GM18858 (cell line): ENCODE data around the gene PDE7B.
"Not testable (repeated sequence)": the region's sequence is repeated elsewhere in the genome, so short reads cannot be mapped to it uniquely, and the experiment has no call there.

Experiments
- ATAC-seq: cut with Tn5 transposase; IDR thresholded peaks from one replicate; pipeline ENCODE4 v1.9.1; 2021; ENCODE audit not compliant: unreplicated experiment

Gene PDE7B

DNA sequence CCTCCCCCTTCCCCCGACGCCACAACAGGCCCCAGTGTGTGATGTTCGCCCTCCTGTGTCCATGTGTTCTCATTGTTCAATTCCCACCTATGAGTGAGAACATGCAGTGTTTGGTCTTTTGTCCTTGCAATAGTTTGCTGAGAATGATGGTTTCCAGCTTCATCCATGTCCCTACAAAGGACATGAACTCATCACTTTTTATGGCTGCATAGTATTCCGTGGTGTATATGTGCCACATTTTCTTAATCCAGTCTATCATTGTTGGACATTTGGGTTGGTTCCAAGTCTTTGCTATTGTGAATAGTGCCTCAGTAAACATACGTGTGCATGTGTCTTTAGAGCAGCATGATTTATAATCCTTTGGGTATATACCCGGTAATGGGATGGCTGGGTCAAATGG, 287.6 kb downstream of the PDE7B start:
- ATAC-seq = not testable (repeated sequence)

DNA sequence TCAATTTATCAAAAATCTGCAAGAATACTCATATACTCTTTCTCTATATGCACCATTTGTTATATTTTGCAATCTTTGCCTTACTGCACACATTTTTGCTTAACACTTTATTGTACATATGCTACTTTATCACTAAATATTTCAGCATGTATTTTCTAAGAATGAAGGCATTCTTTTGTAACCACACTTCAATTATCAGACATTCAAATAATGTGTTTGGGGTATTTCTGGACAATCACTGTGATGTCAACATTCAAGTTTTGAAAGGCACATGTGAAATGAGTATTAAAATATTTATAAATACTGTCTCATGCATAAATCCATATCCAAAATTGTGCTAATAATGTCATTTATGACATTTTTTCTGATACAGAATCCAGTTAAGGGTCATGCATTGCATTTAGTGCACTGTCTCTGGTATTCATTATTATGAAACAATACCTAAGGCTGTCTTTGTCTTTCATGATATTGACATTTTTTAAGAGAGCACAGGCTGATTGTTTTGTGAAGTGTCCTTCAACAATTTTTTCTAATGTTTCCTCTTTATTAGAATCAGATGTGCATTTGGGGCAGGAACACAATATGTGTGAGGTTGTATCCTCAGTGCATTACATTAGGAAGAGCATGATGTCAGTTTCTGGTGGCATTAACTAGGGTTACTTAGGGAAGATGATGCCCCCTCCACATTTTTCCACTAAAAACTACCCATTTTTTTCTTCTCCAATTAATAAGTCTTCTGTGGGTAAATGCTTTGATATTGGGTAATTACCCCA, 292.9 kb downstream of the PDE7B start:
- no peak for ATAC-seq

DNA sequence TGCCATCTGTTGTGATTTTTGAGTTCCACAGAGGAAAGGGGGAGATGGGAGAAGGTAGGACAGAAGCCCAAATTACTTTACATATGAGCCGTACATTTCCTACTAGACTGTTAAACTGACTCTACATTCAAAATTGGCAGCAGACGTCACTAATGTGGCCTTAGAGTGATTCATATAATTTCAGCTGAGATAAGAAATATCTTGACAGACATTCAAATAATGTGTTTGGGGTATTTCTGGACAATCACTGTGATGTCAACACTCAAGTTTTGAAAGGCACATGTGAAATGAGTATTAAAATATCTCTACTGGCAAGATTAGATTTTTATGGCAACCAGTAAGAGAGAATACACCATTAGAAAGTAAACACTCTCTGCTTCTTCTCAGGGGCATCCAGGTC, 294.6 kb downstream of the PDE7B start:
- ATAC-seq = no peak

DNA sequence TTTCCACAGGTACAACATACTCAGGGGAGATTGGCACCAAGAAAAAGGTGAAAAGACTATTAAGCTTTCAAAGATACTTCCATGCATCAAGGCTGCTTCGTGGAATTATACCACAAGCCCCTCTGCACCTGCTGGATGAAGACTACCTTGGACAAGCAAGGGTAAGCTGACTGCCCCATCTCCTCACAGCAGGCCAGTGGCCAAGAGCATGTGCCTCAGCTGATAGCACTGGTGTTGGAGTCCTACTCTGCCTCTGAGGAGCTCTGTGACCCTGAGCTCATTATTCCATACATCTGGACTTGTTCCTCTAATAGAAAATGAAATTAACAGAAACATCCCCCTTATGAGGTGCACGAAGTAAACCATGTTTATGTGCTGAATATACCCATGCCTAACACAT, 295.8 kb downstream of the PDE7B start:
- no peak for ATAC-seq

DNA sequence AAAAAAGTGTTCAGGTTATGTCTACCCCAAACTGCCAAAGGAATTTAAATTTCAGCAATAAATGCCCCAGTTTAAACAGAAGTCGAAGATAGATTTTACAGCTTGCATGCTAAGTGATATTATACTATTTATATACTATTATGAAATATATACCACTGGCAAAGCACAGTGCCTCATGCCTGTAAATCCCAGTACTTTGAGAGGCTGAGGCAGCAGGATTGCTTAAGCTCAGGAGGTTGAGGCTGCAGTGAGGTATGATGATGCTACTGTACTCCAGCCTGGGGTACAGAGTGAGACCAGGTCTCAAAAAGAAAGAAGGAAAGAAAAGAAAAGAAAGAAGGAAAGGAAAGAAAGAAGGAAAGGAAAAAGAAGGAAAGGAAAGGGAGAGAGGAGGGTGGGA, 296.6 kb downstream of the PDE7B start:
- no peak for ATAC-seq

DNA sequence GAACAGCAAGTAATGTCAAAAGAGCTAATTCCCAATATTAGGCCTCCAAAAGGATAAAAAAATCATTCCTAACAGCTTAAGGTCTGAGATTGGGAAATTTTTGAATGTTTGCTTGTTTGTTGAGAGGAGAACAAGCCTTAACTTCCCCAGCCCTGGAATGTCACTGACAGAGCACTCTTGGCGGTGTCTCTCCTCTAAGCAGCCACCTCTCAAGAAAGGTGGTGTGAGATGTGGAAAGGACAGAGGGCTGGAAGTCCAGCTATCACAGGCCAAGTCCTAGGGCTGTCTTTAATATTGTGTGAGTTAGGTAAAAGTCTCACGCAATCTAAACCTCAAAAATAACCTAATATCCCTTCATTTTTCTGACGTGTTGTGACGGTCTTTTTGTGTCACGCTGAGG, 297.0 kb downstream of the PDE7B start:
- ATAC-seq = no peak

DNA sequence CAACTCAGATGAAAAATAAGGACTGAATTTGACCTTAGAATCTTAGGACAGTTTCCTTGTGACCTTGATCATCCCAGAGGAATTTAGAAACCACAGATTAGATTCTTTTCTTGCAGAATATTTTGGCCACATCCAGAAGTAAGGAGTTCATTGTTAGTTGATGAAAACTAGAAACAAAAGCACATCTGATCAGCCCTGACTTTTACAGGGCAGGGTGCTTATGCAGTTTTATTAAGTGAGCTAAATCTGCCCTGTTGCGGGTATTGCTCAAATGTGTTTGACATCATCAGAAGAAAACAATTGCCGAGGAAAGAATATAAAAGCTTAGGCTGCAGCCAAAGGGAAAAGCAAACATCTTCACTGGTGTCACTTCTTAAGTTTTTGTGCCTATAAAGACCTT, 297.8 kb downstream of the PDE7B start:
- no peak for ATAC-seq

DNA sequence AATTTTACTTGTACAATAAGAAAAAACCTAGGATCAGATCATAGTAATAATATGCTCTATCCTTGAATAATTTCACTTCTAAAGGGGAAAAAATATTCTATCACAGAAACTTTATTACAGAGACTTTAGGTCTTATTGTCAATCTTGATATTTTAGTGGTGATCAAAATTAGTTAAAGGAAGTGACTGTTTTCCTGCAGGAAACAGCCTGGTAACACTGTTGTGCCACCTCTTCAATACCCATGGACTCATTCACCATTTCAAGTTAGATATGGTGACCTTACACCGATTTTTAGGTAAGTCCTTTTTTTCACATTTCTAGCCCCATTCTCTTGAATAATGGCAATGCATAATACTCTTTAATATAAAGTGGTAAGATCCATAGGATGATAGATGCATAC, 299.5 kb downstream of the PDE7B start:
- no peak for ATAC-seq

DNA sequence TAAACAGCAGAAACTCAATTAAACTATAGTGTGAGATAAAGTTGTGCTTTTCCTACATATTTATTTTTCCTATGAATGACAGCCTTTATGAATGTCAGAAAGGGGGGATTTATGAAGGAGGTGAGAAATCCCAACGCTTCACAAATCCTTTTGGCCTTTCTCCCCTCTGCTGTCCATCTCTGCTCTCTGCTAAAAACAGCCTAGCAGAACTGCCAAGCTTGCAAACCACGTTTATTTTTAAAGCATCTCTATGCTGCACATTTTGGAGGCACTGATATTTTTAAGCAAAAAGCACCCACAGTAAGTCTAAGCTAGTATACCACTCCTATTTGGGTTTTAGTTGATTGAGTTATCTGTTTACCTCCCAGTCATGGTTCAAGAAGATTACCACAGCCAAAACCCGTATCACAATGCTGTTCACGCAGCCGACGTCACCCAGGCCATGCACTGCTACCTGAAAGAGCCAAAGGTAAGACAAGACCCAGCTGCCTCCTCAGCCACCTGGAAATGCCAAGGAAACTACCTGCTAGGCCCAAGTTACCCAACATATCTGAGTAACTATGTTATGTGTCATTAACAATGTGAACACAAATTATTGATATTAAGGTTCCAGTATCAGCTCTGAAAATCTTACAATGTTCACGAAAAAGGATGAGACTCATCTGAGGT, 302.3 kb downstream of the PDE7B start:
- no peak for ATAC-seq

DNA sequence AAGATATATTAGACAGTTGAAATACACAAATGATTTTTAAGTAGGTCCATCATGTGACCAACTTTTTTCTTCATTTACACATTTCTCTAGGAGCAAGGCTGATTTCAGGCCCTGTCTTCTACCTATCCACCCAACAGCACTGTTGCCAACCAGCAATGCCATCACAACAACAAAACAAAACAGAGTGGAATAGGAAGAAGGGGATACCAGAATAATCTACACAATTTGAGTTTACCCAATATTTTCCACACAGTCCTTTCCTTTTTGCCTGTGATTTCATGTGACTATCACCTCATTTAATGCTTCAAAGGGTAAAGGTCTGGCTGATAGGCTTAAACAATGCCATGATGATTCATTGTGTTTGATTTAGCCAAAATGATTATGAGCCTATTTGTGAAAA, 303.7 kb downstream of the PDE7B start:
- ATAC-seq = no peak

DNA sequence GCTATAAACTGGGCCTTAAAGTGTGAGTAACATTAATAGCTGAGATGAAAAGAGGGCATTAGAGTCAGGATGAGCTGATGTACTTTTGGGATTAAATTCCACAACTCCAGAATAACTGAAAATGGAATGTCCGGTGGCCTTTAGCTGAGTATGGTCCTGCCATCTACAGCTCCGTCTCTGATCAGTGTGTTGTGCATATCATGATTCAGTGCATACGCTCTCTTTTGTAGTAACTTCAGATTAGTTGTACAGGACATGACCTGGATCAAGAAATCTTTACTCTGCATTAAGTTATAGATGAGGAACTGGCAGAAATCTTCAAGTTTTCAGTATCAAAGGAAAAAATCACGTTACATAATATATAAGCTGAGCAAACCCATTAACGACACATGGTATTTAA, 306.2 kb downstream of the PDE7B start:
- no peak for ATAC-seq

DNA sequence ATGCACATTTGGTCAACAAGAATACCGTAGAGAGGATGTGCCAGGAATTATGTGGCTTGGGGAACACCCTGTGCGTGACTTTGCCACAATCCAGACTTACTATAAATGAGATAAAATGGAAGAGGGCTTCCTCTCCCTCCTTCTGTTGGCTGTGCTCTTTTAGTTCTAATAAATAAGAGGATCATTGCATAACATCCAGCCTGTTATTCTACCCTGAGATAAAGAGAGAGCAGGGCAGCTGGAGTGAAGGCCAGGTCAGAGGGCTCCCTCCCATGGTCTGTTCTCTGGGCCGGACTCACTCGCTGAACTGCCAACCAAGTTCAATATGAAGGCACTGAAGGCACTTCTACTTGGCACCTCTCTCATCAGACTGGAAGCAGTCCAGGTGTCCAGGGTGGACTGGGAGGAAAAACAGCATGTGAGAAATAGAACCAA, 306.9 kb downstream of the PDE7B start:
- ATAC-seq = no peak

DNA sequence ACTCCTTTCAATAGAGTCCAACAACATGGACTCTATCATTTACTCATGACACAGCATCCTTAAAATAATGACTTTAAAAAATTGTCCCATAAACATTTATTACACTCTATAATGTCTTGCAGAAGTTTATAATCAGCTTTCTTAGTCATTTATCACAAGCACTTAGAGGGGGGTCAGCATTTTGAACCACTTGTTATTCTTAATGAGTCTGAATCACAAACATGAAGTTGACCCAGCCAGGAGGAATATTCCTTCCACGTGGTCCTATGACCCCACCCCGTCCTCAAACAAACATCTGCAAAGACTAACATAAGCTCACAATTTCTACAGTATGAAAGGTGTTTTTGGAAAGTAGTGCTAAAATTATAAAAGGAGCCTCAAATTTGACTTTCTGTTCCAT, 307.5 kb downstream of the PDE7B start:
- no peak for ATAC-seq

DNA sequence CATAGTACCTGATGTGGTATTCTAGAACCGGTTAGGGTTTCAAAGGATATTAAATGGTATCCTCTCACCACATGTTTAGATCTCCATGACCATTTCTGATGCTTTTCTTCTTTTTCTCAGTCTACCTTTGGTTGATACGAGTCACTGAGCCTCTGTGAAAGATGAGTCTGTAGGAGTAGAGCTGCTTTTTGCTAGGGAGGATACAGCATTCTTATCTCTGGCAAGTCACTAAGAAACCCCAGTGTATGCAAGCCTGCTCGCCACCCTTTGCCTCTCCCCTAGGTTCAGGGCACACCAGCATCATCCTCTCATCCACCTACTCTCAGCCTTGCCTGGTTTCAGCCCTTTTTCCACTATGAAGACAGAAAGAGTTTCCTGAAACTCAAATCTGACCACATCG, 308.7 kb downstream of the PDE7B start:
- ATAC-seq = no peak

DNA sequence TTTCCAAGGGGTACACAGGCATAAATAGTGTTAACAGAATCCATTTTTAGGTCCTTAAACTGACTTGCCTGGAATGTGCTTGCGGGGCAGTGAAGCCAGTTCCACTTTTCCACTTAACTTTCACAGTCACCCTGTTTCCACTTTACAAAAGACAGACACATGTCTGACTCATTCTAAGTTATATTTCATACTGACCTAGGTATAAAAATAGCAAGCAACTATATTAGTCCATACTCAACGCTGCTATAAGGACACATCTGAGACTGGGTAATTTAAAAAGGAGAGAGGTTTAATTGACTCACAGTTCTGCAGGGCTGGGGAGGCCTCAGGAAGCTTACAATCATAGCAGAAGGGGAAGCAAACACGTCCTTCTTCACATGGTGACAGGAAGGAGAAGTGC, 310.4 kb downstream of the PDE7B start:
- no peak for ATAC-seq

DNA sequence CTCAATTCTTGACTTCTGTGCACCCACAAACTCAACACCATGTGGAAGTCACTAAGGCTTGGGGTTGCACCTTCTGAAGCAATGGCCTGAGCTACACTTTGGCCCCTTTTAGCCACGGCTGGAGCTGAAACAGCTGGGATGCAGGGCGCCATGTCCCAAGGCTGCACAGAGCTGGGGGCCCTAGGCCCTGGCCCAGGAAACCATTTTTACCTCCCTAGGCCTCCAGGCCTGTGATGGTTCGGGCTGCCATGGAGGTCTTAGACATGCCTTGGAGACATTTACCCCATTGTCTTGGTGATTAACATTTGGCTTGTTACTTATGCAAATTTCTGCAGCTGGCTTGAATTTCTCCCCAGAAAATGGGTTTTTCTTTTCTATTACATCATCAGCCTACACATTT, 311.8 kb downstream of the PDE7B start:
- ATAC-seq = no peak

DNA sequence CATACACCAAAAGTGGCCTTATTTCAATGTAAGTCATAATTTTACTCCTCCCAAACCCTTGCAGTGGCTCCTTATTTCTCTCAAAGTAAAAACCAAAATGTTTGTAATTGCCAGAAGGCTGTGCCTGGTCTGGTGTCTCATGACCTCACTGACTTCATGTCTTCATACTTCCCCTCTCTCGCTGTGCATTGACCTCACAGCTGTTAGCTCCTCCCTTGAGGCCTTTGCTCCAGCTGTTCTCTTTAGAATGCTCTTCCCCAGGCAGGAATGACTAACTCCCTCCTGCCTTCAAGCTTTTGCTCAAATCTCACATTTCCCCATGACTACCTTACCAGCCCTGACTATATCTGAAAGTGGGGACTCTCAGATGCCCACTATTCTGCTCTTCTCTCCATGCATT, 315.3 kb downstream of the PDE7B start:
- ATAC-seq = no peak

DNA sequence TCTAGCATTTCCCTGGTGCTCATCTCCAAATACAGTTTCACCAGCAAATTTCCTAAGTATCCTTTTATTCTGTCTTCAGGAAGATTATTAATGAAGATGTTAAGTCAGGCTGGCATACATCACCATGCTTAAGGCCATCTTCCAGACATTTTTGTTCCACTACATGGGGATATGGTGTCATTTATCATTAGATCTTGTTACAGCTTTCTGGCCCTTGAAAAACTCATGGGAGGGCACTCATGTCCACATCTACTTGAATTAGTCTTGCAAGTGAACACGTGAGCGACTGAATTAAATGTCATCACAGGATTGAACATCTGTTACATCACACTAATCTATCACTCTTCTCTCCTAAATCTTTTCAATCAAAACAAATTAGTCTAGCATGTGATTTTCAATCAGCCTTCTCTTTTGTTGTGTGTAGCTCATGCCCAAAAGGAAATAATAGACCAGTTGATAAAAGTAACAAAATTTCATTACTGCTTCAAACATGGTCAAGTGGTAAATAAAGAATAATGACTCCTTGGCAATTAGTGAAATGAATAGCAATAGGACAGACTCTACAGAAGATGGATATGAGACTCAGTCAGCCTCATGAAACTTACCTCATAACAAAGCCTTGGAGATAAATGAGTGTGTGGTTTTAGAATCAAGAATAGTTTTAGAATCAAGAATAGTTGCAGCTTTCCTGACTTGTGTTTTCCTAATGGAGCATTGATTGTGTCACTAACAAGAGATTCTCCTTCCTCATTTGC, 318.1 kb downstream of the PDE7B start:
- no peak for ATAC-seq

DNA sequence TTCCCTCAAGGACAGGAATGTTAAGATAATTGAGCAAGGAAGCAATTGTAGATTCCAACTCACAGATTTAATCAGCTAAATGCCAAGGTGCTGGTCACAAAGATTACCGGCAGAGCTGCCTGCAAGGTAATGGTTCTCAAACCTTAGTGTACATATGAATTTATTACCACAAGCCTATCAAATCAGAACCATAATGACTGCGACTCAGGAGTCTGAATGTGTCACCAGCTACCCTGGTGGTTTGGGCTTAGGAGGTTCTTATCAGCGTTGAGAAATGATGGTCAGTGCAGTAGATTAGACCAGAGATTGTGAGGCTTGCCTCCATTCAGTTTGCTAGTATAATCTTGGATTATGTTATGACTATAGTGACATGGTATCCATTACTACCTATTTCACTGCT, 319.7 kb downstream of the PDE7B start:
- ATAC-seq = no peak

DNA sequence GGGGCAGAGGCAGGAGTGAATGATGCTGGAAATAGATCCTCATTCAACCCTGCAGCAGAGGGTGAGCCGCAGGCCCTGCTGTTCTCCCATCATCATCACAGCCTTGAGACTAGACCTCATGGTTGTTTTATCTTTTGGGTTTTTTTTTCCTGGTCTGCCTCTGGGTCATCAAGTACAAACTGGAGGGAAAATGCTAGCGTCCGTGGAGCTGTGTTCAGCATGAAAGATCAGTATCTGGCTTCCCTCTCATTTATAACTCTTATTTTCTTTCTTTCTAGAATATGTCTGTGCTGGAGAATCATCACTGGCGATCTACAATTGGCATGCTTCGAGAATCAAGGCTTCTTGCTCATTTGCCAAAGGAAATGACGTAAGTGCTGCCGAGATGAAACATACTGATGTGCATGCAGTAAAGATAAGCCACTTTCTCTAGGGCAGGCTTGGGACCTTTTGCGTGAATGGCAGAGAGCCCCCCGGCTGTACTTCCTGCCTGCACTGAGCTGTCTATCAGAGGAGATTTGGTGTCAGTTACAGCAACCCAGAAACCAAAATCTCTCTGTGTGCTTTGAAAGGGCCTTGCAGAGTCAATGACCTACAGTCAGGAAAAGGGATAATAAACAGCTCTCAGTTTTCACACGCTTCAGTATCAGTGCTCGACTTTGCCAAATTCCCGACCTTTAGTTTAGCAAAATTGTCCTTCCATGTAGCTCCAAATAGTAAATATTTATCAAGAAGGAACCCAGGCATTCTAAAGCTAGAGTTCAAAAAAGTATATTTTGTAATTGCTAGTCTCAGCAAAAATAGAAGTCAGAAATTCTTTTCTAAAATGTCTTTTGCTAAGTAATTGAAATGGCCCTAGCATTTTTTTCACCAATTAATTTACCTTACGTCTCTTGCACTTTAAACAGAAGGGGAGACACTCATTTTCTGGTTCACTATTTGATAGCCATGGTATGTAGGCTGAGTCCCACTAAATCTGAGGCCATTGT, 322.3 kb downstream of the PDE7B start:
- no peak for ATAC-seq

DNA sequence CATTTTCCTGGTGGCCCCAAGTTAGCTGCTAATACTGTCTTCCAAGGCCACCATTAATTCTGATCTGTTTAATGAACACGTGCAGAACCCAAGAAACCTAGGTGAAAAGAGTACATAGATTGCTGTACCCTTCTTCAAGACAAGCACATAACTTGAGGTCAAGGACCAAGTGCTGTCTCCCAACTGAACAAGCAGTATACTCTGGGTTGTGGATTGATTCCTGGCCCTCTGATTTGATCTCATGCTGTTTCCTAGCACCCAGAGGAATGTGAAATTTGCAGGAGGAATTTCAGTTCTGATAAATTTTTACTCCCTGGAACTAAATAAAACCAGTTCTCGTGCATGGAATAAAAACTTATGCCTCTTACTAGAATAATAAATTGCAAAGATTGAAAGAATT, 323.0 kb downstream of the PDE7B start:
- ATAC-seq = no peak
